Measurements from ENCODE around the gene PDE8A.

PDE8A gene

DNA sequence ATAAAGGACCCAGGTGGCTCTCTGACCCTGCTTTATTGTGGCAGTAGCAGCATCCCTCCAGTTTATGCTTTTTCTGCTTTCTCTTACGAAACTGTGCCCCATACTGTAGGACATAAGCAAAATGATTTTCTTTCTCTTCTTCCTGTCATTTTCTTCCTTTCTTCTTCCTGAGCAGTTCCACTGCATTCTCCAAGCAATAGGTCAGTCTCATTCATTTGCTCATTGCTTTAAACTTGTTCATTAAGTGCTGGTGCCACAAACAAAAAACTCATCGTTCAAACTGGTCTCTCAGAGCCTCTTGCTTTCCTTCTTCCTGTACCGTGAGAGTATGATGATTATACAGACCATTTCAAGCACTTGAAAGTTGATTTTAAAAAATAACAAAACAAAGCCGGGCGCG lies 66.8 kb downstream of the PDE8A start:
- Histone ChIP-seq H3K4me3 (no peak overlapping the region), H3K27ac (no peak overlapping the region), H3K4me1 (peaks cover 0 to 16% (median 4%) of the 10 kb centered on the region in 4 donors), H3K27me3 (no peaks in the 10 kb centered on the region), H3K36me3 (no peaks in the 10 kb centered on the region), H3K9me3 (no peaks in the 10 kb centered on the region)
- TF ChIP-seq, protein P1, sequence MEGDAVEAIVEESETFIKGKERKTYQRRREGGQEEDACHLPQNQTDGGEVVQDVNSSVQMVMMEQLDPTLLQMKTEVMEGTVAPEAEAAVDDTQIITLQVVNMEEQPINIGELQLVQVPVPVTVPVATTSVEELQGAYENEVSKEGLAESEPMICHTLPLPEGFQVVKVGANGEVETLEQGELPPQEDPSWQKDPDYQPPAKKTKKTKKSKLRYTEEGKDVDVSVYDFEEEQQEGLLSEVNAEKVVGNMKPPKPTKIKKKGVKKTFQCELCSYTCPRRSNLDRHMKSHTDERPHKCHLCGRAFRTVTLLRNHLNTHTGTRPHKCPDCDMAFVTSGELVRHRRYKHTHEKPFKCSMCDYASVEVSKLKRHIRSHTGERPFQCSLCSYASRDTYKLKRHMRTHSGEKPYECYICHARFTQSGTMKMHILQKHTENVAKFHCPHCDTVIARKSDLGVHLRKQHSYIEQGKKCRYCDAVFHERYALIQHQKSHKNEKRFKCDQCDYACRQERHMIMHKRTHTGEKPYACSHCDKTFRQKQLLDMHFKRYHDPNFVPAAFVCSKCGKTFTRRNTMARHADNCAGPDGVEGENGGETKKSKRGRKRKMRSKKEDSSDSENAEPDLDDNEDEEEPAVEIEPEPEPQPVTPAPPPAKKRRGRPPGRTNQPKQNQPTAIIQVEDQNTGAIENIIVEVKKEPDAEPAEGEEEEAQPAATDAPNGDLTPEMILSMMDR (IDR thresholded peaks at IDR 0.05) = no peak
- DNase-seq = no peak
- intact Hi-C loops (cut with DNase I; ENCODE audit: low total_unique reads) = no loop called here

DNA sequence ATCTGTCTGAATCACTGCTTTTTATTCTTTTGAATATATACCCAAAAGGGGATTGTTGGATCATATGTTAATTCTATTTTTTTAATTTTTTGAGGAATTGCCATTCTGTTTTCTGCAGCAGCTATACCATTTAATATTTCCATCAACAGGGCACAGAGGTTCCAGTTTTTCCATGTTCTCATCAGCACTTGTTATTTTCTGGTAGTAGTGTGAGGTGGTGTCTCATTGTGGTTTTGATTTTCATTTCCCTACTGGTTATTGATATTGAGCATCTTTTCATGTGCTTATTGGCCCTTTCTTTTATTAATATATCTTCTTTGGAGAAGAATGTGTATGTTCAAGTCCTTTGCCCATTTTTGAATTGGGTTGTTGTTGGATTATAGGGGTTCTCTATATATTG lies 68.1 kb downstream of the PDE8A start:
- Histone ChIP-seq H3K27ac (no peak overlapping the region), H3K4me3 (no peak overlapping the region), H3K4me1 (peaks cover 0 to 16% (median 4%) of the 10 kb centered on the region in 4 donors), H3K36me3 (no peaks in the 10 kb centered on the region), H3K9me3 (no peaks in the 10 kb centered on the region), H3K27me3 (no peaks in the 10 kb centered on the region)
- TF ChIP-seq, protein P1 (IDR thresholded peaks at IDR 0.05) = no peak
- no peak for DNase-seq
- intact Hi-C loops (cut with DNase I; ENCODE audit: low total_unique reads) = no loop called here

DNA sequence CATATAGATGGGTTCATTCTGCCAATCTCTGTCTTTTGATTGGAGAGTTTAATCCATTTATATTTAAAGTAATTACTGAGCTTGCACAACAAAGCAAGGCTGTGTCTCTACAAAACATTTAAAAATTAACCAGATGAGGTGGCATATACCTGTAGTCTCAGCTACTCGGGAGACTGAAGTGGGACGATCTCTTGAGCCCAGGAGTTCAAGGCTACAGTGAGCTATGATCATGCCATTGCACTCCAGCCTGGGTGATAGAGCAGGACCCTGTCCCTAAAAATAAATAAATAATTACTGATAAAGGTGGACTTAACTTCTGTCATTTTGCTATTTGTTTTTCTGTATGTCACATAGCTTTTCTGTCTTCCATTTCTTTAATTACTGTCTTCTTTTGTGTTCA lies 78.1 kb downstream of the PDE8A start:
- Histone ChIP-seq H3K27me3 (no peaks in the 10 kb centered on the region), H3K27ac (no peak overlapping the region), H3K4me1 (no peaks in the 10 kb centered on the region), H3K9me3 (peaks cover 0 to 3% (median 0%) of the 10 kb centered on the region in 3 donors), H3K4me3 (no peak overlapping the region), H3K36me3 (no peaks in the 10 kb centered on the region)
- TF ChIP-seq, protein P1 (IDR thresholded peaks at IDR 0.05) = no peak
- intact Hi-C loops (cut with DNase I; ENCODE audit: low total_unique reads) = no loop called here
- DNase-seq = no peak

DNA sequence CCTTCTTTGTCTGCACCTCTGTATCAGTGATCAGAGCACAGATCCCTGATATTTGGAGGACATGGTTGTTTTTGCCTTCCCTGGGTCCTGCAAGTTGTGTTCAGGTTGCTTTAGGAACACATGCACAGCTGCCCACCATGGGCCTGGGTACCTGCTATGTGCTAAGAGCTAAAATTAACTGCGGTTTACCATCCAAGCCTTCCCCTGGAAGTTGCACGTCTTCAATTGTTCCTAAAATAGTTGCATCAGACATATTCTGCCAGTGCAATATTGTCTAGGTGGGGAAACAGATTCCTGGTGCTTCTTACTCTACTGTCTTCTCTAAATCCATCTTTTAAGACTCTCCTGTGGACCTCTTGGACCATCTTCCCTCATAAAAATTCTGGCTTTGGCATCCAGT lies 80.9 kb downstream of the PDE8A start:
- TF ChIP-seq, protein P1 (IDR thresholded peaks at IDR 0.05) = no peak
- intact Hi-C loops (cut with DNase I; ENCODE audit: low total_unique reads) = no loop called here
- H3K4me3 ChIP-seq = no peak overlapping the region
- H3K27me3 ChIP-seq = no peaks in the 10 kb centered on the region
- no peaks in the 10 kb centered on the region for H3K4me1 ChIP-seq
- peaks cover 0 to 3% (median 0%) of the 10 kb centered on the region in 3 donors for H3K9me3 ChIP-seq
- H3K27ac ChIP-seq = no peak overlapping the region
- no peak for DNase-seq
- peaks cover 0 to 4% (median 1%) of the 10 kb centered on the region in 3 donors for H3K36me3 ChIP-seq

DNA sequence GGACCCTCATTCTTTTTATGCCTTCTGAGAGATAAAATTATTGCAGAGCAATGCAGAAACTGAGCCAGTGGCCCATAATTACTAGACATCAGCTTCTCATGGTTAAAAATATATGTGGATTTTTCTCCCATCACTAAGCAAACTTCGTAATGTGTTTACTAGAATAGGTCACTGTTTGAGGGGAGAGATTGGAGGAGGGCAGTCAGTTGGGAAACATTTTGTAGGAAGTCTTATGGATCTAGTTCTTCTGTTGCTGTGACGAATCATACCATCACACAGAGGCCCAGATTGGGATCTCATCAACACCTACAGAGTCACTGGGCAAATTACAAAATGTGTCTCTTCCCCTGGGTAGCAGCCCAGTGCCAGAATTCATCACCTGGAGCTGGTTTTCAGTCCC lies 81.4 kb downstream of the PDE8A start:
- H3K27ac ChIP-seq = no peak overlapping the region
- intact Hi-C loops (cut with DNase I; ENCODE audit: low total_unique reads) = no loop called here
- H3K4me3 ChIP-seq = no peak overlapping the region
- H3K4me1 ChIP-seq = no peaks in the 10 kb centered on the region
- H3K27me3 ChIP-seq = no peaks in the 10 kb centered on the region
- TF ChIP-seq, protein P1 (IDR thresholded peaks at IDR 0.05) = no peak
- no peak for DNase-seq
- H3K36me3 ChIP-seq = peaks cover 5 to 9% (median 6%) of the 10 kb centered on the region in 3 donors
- peaks cover 0 to 3% (median 0%) of the 10 kb centered on the region in 3 donors for H3K9me3 ChIP-seq

DNA sequence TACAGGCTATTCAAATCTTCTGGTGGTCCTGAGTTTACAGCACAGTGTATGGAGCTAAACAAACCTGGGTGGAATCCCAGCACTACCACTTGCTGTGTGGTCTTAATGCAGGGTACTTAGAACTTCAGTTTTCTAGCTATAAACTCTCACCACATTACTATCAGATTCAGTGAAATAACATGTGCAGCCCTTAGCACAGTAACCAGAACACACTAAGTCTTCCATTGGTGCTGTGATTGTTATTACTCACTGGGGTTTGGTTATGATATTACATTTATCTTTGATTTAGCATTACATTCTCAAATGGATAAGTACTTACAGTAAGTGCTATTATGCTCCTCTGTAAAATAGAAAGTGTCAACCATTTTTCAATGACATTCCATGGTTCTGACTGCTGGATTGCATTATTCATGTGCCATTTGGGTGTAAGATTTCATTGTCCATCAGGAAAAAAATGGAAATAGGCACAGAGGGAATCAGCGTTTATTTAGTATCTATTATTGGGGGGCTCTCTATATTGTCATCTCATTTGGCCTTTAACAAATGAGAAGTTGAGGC lies 81.9 kb downstream of the PDE8A start:
- H3K4me1 ChIP-seq = no peaks in the 10 kb centered on the region
- H3K36me3 ChIP-seq = peaks cover 6 to 14% (median 10%) of the 10 kb centered on the region in 3 donors
- TF ChIP-seq, protein P1 (IDR thresholded peaks at IDR 0.05) = no peak
- no peak for DNase-seq
- H3K27me3 ChIP-seq = no peaks in the 10 kb centered on the region
- H3K27ac ChIP-seq = no peak overlapping the region
- H3K4me3 ChIP-seq = no peak overlapping the region
- intact Hi-C loops (cut with DNase I; ENCODE audit: low total_unique reads) = no loop called here
- peaks cover 0 to 3% (median 0%) of the 10 kb centered on the region in 3 donors for H3K9me3 ChIP-seq

Data from tibial artery (tissue), 4 donors.